WTC11 (cell line): ENCODE measurements around the gene SNX30. TPM values are rescaled to one million over a fixed set of nuclear protein-coding genes. Genes with fewer than 3 reads are reported as not detected.

ENCODE experiments used
- ATAC-seq: fragments of 200-7000 bp; cut with Tn5 transposase; 2 replicates; pipeline ENCODE4 v1.10.0; 2021; ENCODE audit warnings: mild to moderate bottlenecking, moderate library complexity
- CTCF ChIA-PET: fragments of 300-600 bp; sonication (Branson Sonifier 250); formaldehyde crosslinking; loops from one replicate; lab custom pipeline; 2021; ENCODE audit warnings: antibody characterized with exemption; lab: Charles Lee
- POLR2A ChIA-PET: fragments of 350-600 bp; sonication (Branson Sonifier 250); formaldehyde crosslinking; loops from one replicate; lab custom pipeline; 2021; ENCODE audit warnings: antibody characterized with exemption; lab: Charles Lee
- DNase-seq: peaks from one replicate; pipeline ENCODE4 v3.0.0; 2021; ENCODE audit warnings: low spot score
- H3K27ac Mint-ChIP-seq: 2 replicates; pipeline ENCODE4 v1.8.0; 2021; ENCODE audit warnings: mixed read lengths
- H3K27me3 Mint-ChIP-seq: 2 replicates; pipeline ENCODE4 v1.8.0; 2021; ENCODE audit warnings: low read depth, mild to moderate bottlenecking, moderate library complexity, mixed read lengths
- H3K36me3 Mint-ChIP-seq: 2 replicates; pipeline ENCODE4 v1.8.0; 2021; ENCODE audit warnings: mixed read lengths
- H3K4me1 Mint-ChIP-seq: 2 replicates; pipeline ENCODE4 v1.8.0; 2022; ENCODE audit warnings: mixed read lengths
- H3K4me3 Mint-ChIP-seq: 2 replicates; pipeline ENCODE4 v1.8.0; 2021; ENCODE audit warnings: mild to moderate bottlenecking, moderate library complexity, mixed read lengths
- H3K9me3 Mint-ChIP-seq: 2 replicates; pipeline ENCODE4 v1.8.0; 2021; ENCODE audit warnings: mixed read lengths
- ATF3 ChIP-seq: sonication (generic); formaldehyde crosslinking; conservative IDR thresholded peaks from 2 replicates; pipeline ENCODE4 v1.8.1; 2022; ENCODE audit warnings: mild to moderate bottlenecking, missing genetic modification reagents
- MXD4 ChIP-seq: fragments of 250-450 bp; sonication (Bioruptor Pico); IDR thresholded peaks from 2 replicates; pipeline ENCODE4 v1.8.0; 2021; ENCODE audit warnings: mild to moderate bottlenecking, moderate library complexity, borderline replicate concordance
- MYBL2 ChIP-seq: sonication (generic); formaldehyde crosslinking; IDR thresholded peaks from 2 replicates; pipeline ENCODE4 v1.8.1; 2023; ENCODE audit warnings: mild to moderate bottlenecking, moderate library complexity, missing genetic modification reagents
- SMAD4 ChIP-seq: sonication (generic); formaldehyde crosslinking; IDR thresholded peaks from 2 replicates; pipeline ENCODE4 v1.8.0; 2022; ENCODE audit warnings: mild to moderate bottlenecking, missing genetic modification reagents
- ZMAT4 ChIP-seq: fragments of 250-450 bp; sonication (Bioruptor Pico); IDR thresholded peaks from 2 replicates; pipeline ENCODE4 v1.9.0; 2021; ENCODE audit warnings: mild to moderate bottlenecking
- ZNF121 ChIP-seq: sonication (generic); formaldehyde crosslinking; IDR thresholded peaks from 2 replicates; pipeline ENCODE4 v1.8.0; 2023; ENCODE audit warnings: missing genetic modification reagents
- ZNF396 ChIP-seq: fragments of 250-450 bp; sonication (Bioruptor Pico); IDR thresholded peaks from 2 replicates; pipeline ENCODE4 v1.8.0; 2021; ENCODE audit warnings: mild to moderate bottlenecking, moderate library complexity, borderline replicate concordance
- total RNA-seq: library from RNA; stranded (reverse); gene quantifications from 3 replicates; pipeline ENCODE4 v1.2.3, GENCODE V29; 2021
- TF ChIP-seq, protein P1 (sequence below): fragments of 200-600 bp; IDR thresholded peaks from 2 replicates; pipeline ENCODE4 v1.8.0; 2022; ENCODE audit warnings: antibody characterized with exemption
- TF ChIP-seq, protein P2 (sequence below): fragments of 250-450 bp; sonication (Bioruptor Pico); IDR thresholded peaks from 2 replicates; pipeline ENCODE4 v1.9.0; 2021; ENCODE audit warnings: mild to moderate bottlenecking
- TF ChIP-seq, protein P3 (sequence below): sonication (generic); formaldehyde crosslinking; IDR thresholded peaks from 2 replicates; pipeline ENCODE4 v1.8.0; 2022; ENCODE audit warnings: mild to moderate bottlenecking, missing genetic modification reagents

SNX30 gene
- total RNA-seq, 1 experiment from 2014 or later = 13.4 TPM

GRCh38 chr9:112703304-112703703 is 47.3 kb upstream of the SNX30 start:
- POLR2A ChIA-PET = no interaction called here
- Mint-ChIP-seq H3K4me3 (no peak overlapping the region), H3K27ac (no peak overlapping the region)

GRCh38 chr9:112705768-112706427 is 44.7 kb upstream of the SNX30 start:
- ATAC-seq = peak; percentile 97
- H3K27me3 Mint-ChIP-seq = no peaks in the 10 kb centered on the region
- H3K27ac Mint-ChIP-seq = peak overlapping the region; percentile 67; the same call in 1 of the 2 replicates
- peak; percentile 32 for DNase-seq
- ChIA-PET POLR2A (no interaction called here), CTCF (interaction anchor here (0.6 to 2.0 kb wide), 12 partner anchors 12 to 614 kb away, joined by 3 to 8 read pairs (median 4); partner anchors contain the start of genes HSDL2 and INIP)
- H3K4me1 Mint-ChIP-seq = peaks cover 3% of the 10 kb centered on the region; the same call in 1 of the 2 replicates
- TF ChIP-seq SMAD4 (CRISPR knock-in tag) (no peak), MYBL2 (CRISPR knock-in tag) (no peak), ATF3 (no peak), ZMAT4 (CRISPR knock-in tag) (no peak)
- TF ChIP-seq, protein P1, sequence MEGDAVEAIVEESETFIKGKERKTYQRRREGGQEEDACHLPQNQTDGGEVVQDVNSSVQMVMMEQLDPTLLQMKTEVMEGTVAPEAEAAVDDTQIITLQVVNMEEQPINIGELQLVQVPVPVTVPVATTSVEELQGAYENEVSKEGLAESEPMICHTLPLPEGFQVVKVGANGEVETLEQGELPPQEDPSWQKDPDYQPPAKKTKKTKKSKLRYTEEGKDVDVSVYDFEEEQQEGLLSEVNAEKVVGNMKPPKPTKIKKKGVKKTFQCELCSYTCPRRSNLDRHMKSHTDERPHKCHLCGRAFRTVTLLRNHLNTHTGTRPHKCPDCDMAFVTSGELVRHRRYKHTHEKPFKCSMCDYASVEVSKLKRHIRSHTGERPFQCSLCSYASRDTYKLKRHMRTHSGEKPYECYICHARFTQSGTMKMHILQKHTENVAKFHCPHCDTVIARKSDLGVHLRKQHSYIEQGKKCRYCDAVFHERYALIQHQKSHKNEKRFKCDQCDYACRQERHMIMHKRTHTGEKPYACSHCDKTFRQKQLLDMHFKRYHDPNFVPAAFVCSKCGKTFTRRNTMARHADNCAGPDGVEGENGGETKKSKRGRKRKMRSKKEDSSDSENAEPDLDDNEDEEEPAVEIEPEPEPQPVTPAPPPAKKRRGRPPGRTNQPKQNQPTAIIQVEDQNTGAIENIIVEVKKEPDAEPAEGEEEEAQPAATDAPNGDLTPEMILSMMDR = peak; percentile 34; the same call in 1 of the 2 replicates
- peaks cover 7% of the 10 kb centered on the region; the same call in 1 of the 2 replicates for H3K36me3 Mint-ChIP-seq
- H3K9me3 Mint-ChIP-seq = no peaks in the 10 kb centered on the region
- no peak overlapping the region for H3K4me3 Mint-ChIP-seq

More at GRCh38 chr9:112703304-112703703, 47.3 kb upstream of the SNX30 start:
- no peak for TF ChIP-seq MXD4
- TF ChIP-seq, protein P2, sequence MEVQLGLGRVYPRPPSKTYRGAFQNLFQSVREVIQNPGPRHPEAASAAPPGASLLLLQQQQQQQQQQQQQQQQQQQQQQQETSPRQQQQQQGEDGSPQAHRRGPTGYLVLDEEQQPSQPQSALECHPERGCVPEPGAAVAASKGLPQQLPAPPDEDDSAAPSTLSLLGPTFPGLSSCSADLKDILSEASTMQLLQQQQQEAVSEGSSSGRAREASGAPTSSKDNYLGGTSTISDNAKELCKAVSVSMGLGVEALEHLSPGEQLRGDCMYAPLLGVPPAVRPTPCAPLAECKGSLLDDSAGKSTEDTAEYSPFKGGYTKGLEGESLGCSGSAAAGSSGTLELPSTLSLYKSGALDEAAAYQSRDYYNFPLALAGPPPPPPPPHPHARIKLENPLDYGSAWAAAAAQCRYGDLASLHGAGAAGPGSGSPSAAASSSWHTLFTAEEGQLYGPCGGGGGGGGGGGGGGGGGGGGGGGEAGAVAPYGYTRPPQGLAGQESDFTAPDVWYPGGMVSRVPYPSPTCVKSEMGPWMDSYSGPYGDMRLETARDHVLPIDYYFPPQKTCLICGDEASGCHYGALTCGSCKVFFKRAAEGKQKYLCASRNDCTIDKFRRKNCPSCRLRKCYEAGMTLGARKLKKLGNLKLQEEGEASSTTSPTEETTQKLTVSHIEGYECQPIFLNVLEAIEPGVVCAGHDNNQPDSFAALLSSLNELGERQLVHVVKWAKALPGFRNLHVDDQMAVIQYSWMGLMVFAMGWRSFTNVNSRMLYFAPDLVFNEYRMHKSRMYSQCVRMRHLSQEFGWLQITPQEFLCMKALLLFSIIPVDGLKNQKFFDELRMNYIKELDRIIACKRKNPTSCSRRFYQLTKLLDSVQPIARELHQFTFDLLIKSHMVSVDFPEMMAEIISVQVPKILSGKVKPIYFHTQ (CRISPR knock-in tag) = no peak
- peak; percentile 66; the same call in 1 of the 2 replicates for TF ChIP-seq ZNF121 (CRISPR knock-in tag)
- TF ChIP-seq ZNF396 (CRISPR knock-in tag) = no peak
- CTCF ChIA-PET = no interaction called here
- DNase-seq (no peak), ATAC-seq (no peak)
- Mint-ChIP-seq H3K4me1 (no peaks in the 10 kb centered on the region; the same call in 1 of the 2 replicates), H3K9me3 (no peaks in the 10 kb centered on the region), H3K27me3 (no peaks in the 10 kb centered on the region), H3K36me3 (peaks cover 8% of the 10 kb centered on the region)

- H3K4me3 Mint-ChIP-seq = no peak overlapping the region
- 0 out of 2 replicates have a peak, but pooled peaks cover 3% of the 10 kb centered on the region for H3K4me1 Mint-ChIP-seq
- DNase-seq (no peak), ATAC-seq (no peak)
- POLR2A ChIA-PET = interaction anchor here (0.7 kb wide), 2 partner anchors 52 to 517 kb away, joined by 3 to 4 read pairs; no protein-coding TSS in a partner anchor
- CTCF ChIA-PET = interaction anchor here (0.6 to 1.5 kb wide), 7 partner anchors 100 to 598 kb away, joined by 3 to 5 read pairs (median 3); partner anchors contain the start of gene KIAA1958
- no peaks in the 10 kb centered on the region for H3K36me3 Mint-ChIP-seq
- H3K27ac Mint-ChIP-seq = 0 out of 2 replicates have a peak overlapping the region, but pooled peaks have one; percentile 71
- H3K9me3 Mint-ChIP-seq = no peaks in the 10 kb centered on the region
- no peaks in the 10 kb centered on the region for H3K27me3 Mint-ChIP-seq
- TF ChIP-seq ATF3 = no peak
- TF ChIP-seq, protein P3, sequence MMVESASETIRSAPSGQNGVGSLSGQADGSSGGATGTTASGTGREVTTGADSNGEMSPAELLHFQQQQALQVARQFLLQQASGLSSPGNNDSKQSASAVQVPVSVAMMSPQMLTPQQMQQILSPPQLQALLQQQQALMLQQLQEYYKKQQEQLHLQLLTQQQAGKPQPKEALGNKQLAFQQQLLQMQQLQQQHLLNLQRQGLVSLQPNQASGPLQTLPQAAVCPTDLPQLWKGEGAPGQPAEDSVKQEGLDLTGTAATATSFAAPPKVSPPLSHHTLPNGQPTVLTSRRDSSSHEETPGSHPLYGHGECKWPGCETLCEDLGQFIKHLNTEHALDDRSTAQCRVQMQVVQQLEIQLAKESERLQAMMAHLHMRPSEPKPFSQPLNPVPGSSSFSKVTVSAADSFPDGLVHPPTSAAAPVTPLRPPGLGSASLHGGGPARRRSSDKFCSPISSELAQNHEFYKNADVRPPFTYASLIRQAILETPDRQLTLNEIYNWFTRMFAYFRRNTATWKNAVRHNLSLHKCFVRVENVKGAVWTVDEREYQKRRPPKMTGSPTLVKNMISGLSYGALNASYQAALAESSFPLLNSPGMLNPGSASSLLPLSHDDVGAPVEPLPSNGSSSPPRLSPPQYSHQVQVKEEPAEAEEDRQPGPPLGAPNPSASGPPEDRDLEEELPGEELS = no peak
- TF ChIP-seq, protein P1 = 0 out of 2 replicates have a peak, but pooled peaks have one; percentile 19
Measured at GRCh38 chr9:112711050-112711689, 39.4 kb upstream of the SNX30 start.
